AG04449 (cell line): Measurements from ENCODE around the gene RPL23.

Source experiments
- CTCF ChIA-PET: fragments of 350-600 bp; formaldehyde crosslinking; extraction: SDS; loops from one replicate; lab custom pipeline; 2021; ENCODE audit warnings: antibody characterized with exemption; lab: Yijun Ruan, JAX
- POLR2A ChIA-PET: fragments of 400-600, 350-600 bp; formaldehyde crosslinking; extraction: SDS; loops from one replicate; lab custom pipeline; 2020; ENCODE audit warnings: antibody characterized with exemption, inconsistent platforms; lab: Yijun Ruan, JAX
- DNase-seq: peaks from one replicate; pipeline ENCODE4 v3.0.0-alpha.2; 2010; ENCODE audit warnings: low read depth, low spot score
- H3K4me3 ChIP-seq: 2 replicates; pipeline ENCODE4 v1.5.1; 2011; ENCODE audit warnings: low read depth, mild to moderate bottlenecking, control low read depth, low read length
- TF ChIP-seq, protein P1 (sequence below): IDR thresholded peaks from one replicate; pipeline ENCODE4 v1.5.1; 2011; ENCODE audit warnings: mild to moderate bottlenecking, moderate library complexity, low read length, control low read depth, inconsistent platforms; ENCODE audit not compliant: insufficient read depth; ENCODE audit errors: missing control alignments

RPL23 gene

DNA sequence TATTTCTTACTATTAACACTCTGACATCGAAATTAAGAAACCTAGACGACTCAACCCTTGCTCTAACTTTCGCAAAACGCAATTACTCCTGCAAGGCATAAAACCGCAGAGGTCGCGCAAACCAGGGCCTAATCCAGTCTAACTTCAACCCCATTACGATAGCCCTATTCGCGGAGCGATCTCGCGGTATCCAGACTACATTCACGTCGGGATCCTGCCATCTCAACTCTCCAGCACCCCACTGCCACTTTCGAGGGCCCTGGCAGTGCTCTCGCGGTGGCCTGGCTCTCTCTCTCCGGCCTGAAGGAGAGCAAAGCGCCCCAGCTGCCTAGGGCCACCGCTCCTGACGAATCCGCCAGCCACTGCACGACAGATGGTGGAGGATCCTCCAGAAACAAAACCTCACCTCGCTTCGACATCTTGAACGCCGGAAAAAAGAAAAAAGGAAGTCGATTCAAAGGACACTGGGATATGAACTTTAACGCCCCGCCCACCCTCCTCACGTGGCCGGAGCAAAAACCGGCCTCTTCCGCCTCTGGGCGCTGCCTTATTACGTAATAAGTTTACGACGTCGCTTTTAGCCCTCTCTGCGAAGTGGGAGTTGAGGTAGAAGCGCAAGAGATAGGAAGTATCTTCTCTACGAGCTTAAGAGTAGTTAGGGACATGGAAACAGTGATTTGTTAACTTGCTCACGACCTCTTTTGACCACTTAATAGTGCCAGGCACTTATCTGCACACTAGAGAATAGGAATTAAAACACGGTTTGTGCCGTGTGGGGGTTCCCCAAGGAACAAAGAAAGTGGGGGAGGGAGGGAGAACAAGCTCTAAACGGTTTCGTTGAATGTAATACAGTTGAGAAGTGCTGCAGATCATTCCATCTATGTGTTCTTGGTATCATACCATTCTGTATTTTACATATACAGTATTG is at the start of gene RPL23:
TSS of gene RPL23 (minus strand) at position 430 of the 928 bp plus-strand sequence. CDS start at position 419, 11 bp downstream.
- CTCF ChIA-PET, result interaction anchor here (1.4 to 2.5 kb wide), 4 partner anchors 11 to 300 kb away, joined by 4 to 16 read pairs (median 8); no protein-coding TSS in a partner anchor
- POLR2A ChIA-PET, result interaction anchor here (0.6 to 4.6 kb wide), 13 partner anchors 9 to 346 kb away, joined by 3 to 57 read pairs (median 5); partner anchors contain the start of genes CWC25, LASP1, LASP1NB and RPL19
- peak within 1 kb of the TSS; percentile 68 for H3K4me3 ChIP-seq
- TF ChIP-seq, protein P1, sequence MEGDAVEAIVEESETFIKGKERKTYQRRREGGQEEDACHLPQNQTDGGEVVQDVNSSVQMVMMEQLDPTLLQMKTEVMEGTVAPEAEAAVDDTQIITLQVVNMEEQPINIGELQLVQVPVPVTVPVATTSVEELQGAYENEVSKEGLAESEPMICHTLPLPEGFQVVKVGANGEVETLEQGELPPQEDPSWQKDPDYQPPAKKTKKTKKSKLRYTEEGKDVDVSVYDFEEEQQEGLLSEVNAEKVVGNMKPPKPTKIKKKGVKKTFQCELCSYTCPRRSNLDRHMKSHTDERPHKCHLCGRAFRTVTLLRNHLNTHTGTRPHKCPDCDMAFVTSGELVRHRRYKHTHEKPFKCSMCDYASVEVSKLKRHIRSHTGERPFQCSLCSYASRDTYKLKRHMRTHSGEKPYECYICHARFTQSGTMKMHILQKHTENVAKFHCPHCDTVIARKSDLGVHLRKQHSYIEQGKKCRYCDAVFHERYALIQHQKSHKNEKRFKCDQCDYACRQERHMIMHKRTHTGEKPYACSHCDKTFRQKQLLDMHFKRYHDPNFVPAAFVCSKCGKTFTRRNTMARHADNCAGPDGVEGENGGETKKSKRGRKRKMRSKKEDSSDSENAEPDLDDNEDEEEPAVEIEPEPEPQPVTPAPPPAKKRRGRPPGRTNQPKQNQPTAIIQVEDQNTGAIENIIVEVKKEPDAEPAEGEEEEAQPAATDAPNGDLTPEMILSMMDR, result no peak
- DNase-seq, result peak; percentile 79

- TF ChIP-seq, protein P1, result no peak
- CTCF ChIA-PET, result interaction anchor here (0.7 to 1.7 kb wide), 4 partner anchors 12 to 28 kb away, joined by 3 to 4 read pairs (median 4); no protein-coding TSS in a partner anchor
- no peak overlapping the region for H3K4me3 ChIP-seq
- POLR2A ChIA-PET, result interaction anchor here (0.9 to 2.2 kb wide), 8 partner anchors 9 to 82 kb away, joined by 3 to 14 read pairs (median 6); partner anchors contain the start of gene LASP1
- peak; percentile 89 for DNase-seq
Observed at GRCh38 chr17:38900978-38901656, 47.6 kb upstream of the RPL23 start.

DNA sequence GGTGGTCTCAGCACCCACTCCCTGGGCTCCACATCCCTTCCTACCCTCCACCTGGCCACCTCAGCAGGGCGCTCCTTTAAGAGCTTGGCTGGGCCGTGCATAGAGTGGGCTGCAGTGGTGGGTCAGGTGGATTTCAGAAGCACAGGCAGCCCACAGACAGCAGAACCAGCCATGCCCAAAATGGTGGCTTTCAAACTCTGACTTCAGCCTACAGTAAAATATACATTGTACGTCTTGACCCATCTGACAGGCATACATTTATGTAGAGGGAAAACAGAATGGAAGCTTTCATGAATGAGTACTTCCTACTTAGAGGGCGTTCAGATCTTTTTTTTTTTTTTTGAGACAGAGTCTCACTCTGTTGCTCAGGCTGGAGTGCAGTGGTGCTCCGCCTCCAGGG is 45.9 kb upstream of the RPL23 start:
- CTCF ChIA-PET, result no interaction called here
- TF ChIP-seq, protein P1, result no peak
- DNase-seq, result no peak
- H3K4me3 ChIP-seq, result no peak overlapping the region
- POLR2A ChIA-PET, result no interaction called here

GRCh38 chr17:38898812-38899348 is 45.4 kb upstream of the RPL23 start:
- POLR2A ChIA-PET, result no interaction called here
- TF ChIP-seq, protein P1, result no peak
- H3K4me3 ChIP-seq, result no peak overlapping the region
- CTCF ChIA-PET, result no interaction called here
- DNase-seq, result no peak

DNA sequence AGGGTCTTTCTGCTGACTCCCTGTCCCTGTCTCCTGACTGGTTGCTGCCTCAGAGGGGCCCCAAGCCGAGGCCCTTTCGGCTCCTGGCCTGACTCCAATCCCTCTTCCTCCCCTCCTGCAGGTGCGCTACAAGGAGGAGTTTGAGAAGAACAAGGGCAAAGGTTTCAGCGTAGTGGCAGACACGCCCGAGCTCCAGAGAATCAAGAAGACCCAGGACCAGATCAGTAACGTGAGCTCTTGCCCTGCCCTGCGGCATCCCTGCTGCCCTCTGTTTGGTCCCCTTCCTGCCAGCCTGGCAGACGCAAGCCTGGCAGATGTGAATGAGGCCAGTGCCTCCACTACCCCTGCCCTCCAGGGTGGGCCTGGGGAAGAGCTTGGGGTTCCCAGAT is 44.8 kb upstream of the RPL23 start:
- ChIA-PET CTCF (no interaction called here), POLR2A (interaction anchor here (0.6 kb wide), 1 partner anchor 50 kb away, joined by 3 read pairs; no protein-coding TSS in a partner anchor)
- TF ChIP-seq, protein P1, result no peak
- no peak for DNase-seq
- no peak overlapping the region for H3K4me3 ChIP-seq
